Measurements from ENCODE around the gene PHF2. TPM values are rescaled to one million over a fixed set of nuclear protein-coding genes. Genes with fewer than 3 reads are reported as not detected.

Gene PHF2
- total RNA-seq, 1 experiment from 2014 or later = 11.6 TPM

- H3K36me3 Mint-ChIP-seq = peaks cover 2% of the 10 kb centered on the region; the same call in 1 of the 2 replicates
- H3K27me3 Mint-ChIP-seq (ENCODE audit: low read depth) = no peaks in the 10 kb centered on the region
- peak; percentile 7 for DNase-seq (ENCODE audit: low spot score)
- no peak overlapping the region for H3K4me3 Mint-ChIP-seq
- no peaks in the 10 kb centered on the region for H3K9me3 Mint-ChIP-seq
- TF ChIP-seq NR1H2 (CRISPR knock-in tag; IDR thresholded peaks at IDR 0.05) (no peak), NFE2L1 (CRISPR knock-in tag; IDR thresholded peaks at IDR 0.05) (no peak), ZNF317 (CRISPR knock-in tag; IDR thresholded peaks at IDR 0.05; ENCODE audit: borderline replicate concordance, low read depth) (no peak), ZNF532 (CRISPR knock-in tag; IDR thresholded peaks at IDR 0.05; ENCODE audit: borderline replicate concordance) (no peak), TCF7 (CRISPR knock-in tag; IDR thresholded peaks at IDR 0.05; ENCODE audit: low read depth) (no peak)
- TF ChIP-seq, protein P1, sequence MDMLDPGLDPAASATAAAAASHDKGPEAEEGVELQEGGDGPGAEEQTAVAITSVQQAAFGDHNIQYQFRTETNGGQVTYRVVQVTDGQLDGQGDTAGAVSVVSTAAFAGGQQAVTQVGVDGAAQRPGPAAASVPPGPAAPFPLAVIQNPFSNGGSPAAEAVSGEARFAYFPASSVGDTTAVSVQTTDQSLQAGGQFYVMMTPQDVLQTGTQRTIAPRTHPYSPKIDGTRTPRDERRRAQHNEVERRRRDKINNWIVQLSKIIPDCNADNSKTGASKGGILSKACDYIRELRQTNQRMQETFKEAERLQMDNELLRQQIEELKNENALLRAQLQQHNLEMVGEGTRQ (CRISPR knock-in tag; IDR thresholded peaks at IDR 0.05) = no peak
- TF ChIP-seq, protein P2, sequence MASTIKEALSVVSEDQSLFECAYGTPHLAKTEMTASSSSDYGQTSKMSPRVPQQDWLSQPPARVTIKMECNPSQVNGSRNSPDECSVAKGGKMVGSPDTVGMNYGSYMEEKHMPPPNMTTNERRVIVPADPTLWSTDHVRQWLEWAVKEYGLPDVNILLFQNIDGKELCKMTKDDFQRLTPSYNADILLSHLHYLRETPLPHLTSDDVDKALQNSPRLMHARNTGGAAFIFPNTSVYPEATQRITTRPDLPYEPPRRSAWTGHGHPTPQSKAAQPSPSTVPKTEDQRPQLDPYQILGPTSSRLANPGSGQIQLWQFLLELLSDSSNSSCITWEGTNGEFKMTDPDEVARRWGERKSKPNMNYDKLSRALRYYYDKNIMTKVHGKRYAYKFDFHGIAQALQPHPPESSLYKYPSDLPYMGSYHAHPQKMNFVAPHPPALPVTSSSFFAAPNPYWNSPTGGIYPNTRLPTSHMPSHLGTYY (CRISPR knock-in tag; IDR thresholded peaks at IDR 0.05) = no peak
- CTCF ChIA-PET = interaction anchor here (1.1 to 1.5 kb wide), 3 partner anchors 36 to 492 kb away, joined by 3 to 6 read pairs (median 3); no protein-coding TSS in a partner anchor
- ATAC-seq = no peak
- POLR2A ChIA-PET = no interaction called here
- H3K27ac Mint-ChIP-seq = no peak overlapping the region
- no peaks in the 10 kb centered on the region; the same call in 1 of the 2 replicates for H3K4me1 Mint-ChIP-seq
Observed at GRCh38 chr9:93646640-93647178, 70.3 kb downstream of the PHF2 start.

DNA sequence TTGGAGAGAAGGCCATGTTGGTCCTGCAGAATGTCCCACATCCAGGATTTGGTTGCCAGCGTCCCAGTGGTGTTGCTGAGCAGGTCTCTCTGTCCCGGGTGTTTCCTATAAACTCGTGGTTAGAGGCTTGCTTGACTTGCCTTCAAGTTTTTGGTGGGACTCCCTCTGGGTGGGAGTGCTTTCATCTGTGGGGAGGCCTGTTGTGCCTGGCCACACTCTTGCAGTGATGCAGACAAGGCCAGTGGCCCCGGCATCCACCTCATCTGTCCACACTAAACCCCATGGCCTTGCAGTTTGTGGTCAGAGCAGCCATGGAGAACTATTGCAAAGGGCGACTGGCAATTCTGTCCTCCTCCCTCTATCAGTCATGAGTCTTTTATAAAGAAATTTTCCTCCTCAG lies 71.8 kb downstream of the PHF2 start:
- no peaks in the 10 kb centered on the region; the same call in 1 of the 2 replicates for H3K4me1 Mint-ChIP-seq
- no peaks in the 10 kb centered on the region for H3K9me3 Mint-ChIP-seq
- H3K27ac Mint-ChIP-seq = no peak overlapping the region
- H3K4me3 Mint-ChIP-seq = no peak overlapping the region
- CTCF ChIA-PET = interaction anchor here (1.4 to 1.5 kb wide), 2 partner anchors 35 to 56 kb away, joined by 3 to 6 read pairs; no protein-coding TSS in a partner anchor
- ATAC-seq (no peak), DNase-seq (ENCODE audit: low spot score) (no peak)
- TF ChIP-seq, protein P3, sequence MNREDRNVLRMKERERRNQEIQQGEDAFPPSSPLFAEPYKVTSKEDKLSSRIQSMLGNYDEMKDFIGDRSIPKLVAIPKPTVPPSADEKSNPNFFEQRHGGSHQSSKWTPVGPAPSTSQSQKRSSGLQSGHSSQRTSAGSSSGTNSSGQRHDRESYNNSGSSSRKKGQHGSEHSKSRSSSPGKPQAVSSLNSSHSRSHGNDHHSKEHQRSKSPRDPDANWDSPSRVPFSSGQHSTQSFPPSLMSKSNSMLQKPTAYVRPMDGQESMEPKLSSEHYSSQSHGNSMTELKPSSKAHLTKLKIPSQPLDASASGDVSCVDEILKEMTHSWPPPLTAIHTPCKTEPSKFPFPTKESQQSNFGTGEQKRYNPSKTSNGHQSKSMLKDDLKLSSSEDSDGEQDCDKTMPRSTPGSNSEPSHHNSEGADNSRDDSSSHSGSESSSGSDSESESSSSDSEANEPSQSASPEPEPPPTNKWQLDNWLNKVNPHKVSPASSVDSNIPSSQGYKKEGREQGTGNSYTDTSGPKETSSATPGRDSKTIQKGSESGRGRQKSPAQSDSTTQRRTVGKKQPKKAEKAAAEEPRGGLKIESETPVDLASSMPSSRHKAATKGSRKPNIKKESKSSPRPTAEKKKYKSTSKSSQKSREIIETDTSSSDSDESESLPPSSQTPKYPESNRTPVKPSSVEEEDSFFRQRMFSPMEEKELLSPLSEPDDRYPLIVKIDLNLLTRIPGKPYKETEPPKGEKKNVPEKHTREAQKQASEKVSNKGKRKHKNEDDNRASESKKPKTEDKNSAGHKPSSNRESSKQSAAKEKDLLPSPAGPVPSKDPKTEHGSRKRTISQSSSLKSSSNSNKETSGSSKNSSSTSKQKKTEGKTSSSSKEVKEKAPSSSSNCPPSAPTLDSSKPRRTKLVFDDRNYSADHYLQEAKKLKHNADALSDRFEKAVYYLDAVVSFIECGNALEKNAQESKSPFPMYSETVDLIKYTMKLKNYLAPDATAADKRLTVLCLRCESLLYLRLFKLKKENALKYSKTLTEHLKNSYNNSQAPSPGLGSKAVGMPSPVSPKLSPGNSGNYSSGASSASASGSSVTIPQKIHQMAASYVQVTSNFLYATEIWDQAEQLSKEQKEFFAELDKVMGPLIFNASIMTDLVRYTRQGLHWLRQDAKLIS (CRISPR knock-in tag; IDR thresholded peaks at IDR 0.05; ENCODE audit: borderline replicate concordance) = no peak
- TF ChIP-seq ZNF532 (CRISPR knock-in tag; IDR thresholded peaks at IDR 0.05; ENCODE audit: borderline replicate concordance) (no peak), ATF1 (CRISPR knock-in tag; IDR thresholded peaks at IDR 0.05) (no peak), KAT7 (CRISPR knock-in tag; IDR thresholded peaks at IDR 0.05; ENCODE audit: borderline replicate concordance) (no peak), EMX1 (CRISPR knock-in tag; IDR thresholded peaks at IDR 0.05) (no peak)
- POLR2A ChIA-PET = no interaction called here
- H3K27me3 Mint-ChIP-seq (ENCODE audit: low read depth) = no peaks in the 10 kb centered on the region
- H3K36me3 Mint-ChIP-seq = peaks cover 2% of the 10 kb centered on the region; the same call in 1 of the 2 replicates
